ENCODE data around the gene UTS2B.

The UTS2B gene

GRCh38 chr3:191368755-191369615 lies 38.7 kb upstream of the UTS2B start:
- Histone ChIP-seq H3K27ac (no peak overlapping the region), H3K4me2 (no peak overlapping the region), H3K9me3 (replicated peaks in 1 of 11) (no peaks in the 10 kb centered on the region), H3K36me3 (peaks cover 19 to 83% (median 44%) of the 10 kb centered on the region in 11 experiments; a peak in 21 of 22 replicates), H3K9ac (no peak overlapping the region), H4K20me1 (0 out of 22 replicates have a peak, but pooled peaks cover 0 to 2% (median 0%) of the 10 kb centered on the region in 11 experiments), H3K4me1 (peaks cover 0 to 13% (median 2%) of the 10 kb centered on the region in 10 experiments; a peak in 7 of 20 replicates), H3K4me3 (no peak overlapping the region), H3K27me3 (no peaks in the 10 kb centered on the region)
- no peak for TF ChIP-seq Cebpa-rat (IDR thresholded peaks at IDR 0.05)

DNA sequence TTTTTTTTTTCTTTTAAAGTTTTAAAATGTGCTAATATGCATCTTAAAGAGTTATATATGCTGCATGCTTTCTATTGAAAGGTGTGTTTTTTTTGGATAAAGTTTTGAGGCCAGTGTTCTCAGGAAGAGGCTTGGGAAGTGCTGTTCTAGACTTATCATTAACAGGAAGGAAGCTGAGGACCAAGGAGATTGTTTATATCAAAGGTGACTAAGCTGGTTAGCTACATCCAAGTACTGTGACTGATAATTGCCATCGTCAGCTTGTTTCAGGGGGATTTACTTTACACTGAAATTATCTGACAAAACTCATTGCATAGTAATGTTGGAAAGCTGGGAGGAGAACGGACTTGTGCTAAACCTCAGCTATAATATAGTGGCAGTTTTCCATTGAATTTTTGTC lies 36.3 kb upstream of the UTS2B start:
- H3K36me3 ChIP-seq = peaks cover 38 to 91% (median 64%) of the 10 kb centered on the region in 11 experiments
- H4K20me1 ChIP-seq = 0 out of 22 replicates have a peak, but pooled peaks cover 0 to 3% (median 0%) of the 10 kb centered on the region in 11 experiments
- H3K4me3 ChIP-seq = no peak overlapping the region
- H3K27me3 ChIP-seq = no peaks in the 10 kb centered on the region
- H3K9ac ChIP-seq = no peak overlapping the region
- no peak for TF ChIP-seq Cebpa-rat (IDR thresholded peaks at IDR 0.05)
- no peak overlapping the region for H3K27ac ChIP-seq
- no peak overlapping the region for H3K4me2 ChIP-seq
- no peaks in the 10 kb centered on the region for H3K9me3 ChIP-seq (replicated peaks in 1 of 11)
- H3K4me1 ChIP-seq = peaks cover 0 to 6% (median 0%) of the 10 kb centered on the region in 10 experiments; a peak in 4 of 20 replicates

- H3K27me3 ChIP-seq = no peaks in the 10 kb centered on the region
- no peak overlapping the region for H3K27ac ChIP-seq
- no peak overlapping the region for H3K4me3 ChIP-seq
- peaks cover 42 to 97% (median 66%) of the 10 kb centered on the region in 11 experiments for H3K36me3 ChIP-seq
- H3K9me3 ChIP-seq (replicated peaks in 1 of 11) = no peaks in the 10 kb centered on the region
- H3K4me2 ChIP-seq = no peak overlapping the region
- peaks cover 0 to 3% (median 0%) of the 10 kb centered on the region in 11 experiments; a peak in 1 of 22 replicates for H4K20me1 ChIP-seq
- no peak for TF ChIP-seq Cebpa-rat (IDR thresholded peaks at IDR 0.05)
- H3K4me1 ChIP-seq = 0 out of 20 replicates have a peak, but pooled peaks cover 0 to 4% (median 0%) of the 10 kb centered on the region in 10 experiments
- no peak overlapping the region for H3K9ac ChIP-seq
Measured at GRCh38 chr3:191363221-191363620, 32.9 kb upstream of the UTS2B start.

DNA sequence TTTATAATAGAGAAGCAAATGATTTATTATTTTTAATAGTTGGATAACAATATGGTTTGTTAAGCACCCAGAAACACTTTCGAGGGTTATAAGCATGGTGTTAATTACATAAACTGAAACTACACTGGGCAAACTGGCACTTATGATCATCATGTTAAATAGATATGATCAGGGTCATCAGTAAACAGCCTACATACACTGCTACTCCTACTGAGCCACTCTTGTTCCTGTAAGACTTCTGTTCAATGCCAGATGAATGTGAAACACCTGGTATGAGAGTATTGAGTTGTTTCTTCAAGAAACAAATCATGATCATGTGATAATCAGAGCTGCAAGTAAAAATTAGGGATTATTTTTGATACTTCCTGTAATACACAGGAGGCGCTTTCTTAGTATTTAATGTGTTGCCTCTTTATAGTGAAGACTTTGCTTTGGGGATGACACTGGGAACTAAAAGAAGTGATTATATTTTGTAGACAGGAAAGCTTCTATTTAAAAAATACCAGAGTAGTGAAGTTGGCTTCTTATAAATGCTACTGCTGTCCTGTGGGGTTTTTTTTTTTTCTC lies 32.3 kb upstream of the UTS2B start:
- Histone ChIP-seq H3K27me3 (no peaks in the 10 kb centered on the region), H4K20me1 (peaks cover 0 to 3% (median 0%) of the 10 kb centered on the region in 11 experiments; a peak in 1 of 22 replicates), H3K4me2 (no peak overlapping the region), H3K4me1 (0 out of 20 replicates have a peak, but pooled peaks cover 0 to 4% (median 0%) of the 10 kb centered on the region in 10 experiments), H3K4me3 (no peak overlapping the region), H3K27ac (no peak overlapping the region), H3K9me3 (replicated peaks in 1 of 11) (no peaks in the 10 kb centered on the region), H3K9ac (no peak overlapping the region), H3K36me3 (peaks cover 47 to 97% (median 71%) of the 10 kb centered on the region in 11 experiments)
- TF ChIP-seq Cebpa-rat (IDR thresholded peaks at IDR 0.05) = no peak

GRCh38 chr3:191362037-191362436 lies 31.7 kb upstream of the UTS2B start:
- TF ChIP-seq Cebpa-rat (IDR thresholded peaks at IDR 0.05) = no peak
- Histone ChIP-seq H3K9ac (no peak overlapping the region), H3K4me3 (no peak overlapping the region), H3K36me3 (peaks cover 51 to 100% (median 72%) of the 10 kb centered on the region in 11 experiments), H3K27ac (no peak overlapping the region), H4K20me1 (peaks cover 0 to 7% (median 0%) of the 10 kb centered on the region in 11 experiments; a peak in 3 of 22 replicates), H3K9me3 (replicated peaks in 1 of 11) (no peaks in the 10 kb centered on the region), H3K4me1 (0 out of 20 replicates have a peak, but pooled peaks cover 0 to 4% (median 0%) of the 10 kb centered on the region in 10 experiments), H3K4me2 (no peak overlapping the region), H3K27me3 (no peaks in the 10 kb centered on the region)

DNA sequence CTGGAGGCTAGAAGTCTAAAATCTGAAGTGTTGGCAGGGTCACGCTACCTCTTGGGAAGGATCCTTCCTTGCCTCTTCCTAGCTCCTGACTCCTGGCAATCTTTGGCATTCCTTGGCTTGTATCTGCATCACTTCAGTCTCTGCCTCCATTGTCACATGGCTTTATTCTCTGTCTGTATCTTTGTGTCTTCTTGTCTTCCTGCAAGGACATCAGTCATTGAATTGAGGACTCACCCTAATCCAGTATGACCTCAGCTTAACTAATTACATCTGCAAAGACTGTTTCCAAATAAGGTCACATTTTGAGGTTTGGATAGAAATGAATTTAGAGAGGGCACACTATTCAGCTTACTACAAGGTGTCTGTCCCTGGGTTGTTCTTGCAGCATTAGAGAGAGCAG lies 31.1 kb upstream of the UTS2B start:
- Histone ChIP-seq H3K4me3 (no peak overlapping the region), H3K9ac (no peak overlapping the region), H3K9me3 (replicated peaks in 1 of 11) (no peaks in the 10 kb centered on the region), H3K27ac (no peak overlapping the region), H3K4me1 (peaks cover 0 to 3% (median 0%) of the 10 kb centered on the region in 10 experiments; a peak in 1 of 20 replicates), H4K20me1 (peaks cover 0 to 10% (median 0%) of the 10 kb centered on the region in 11 experiments; a peak in 3 of 22 replicates), H3K27me3 (no peaks in the 10 kb centered on the region), H3K4me2 (no peak overlapping the region), H3K36me3 (peaks cover 51 to 94% (median 74%) of the 10 kb centered on the region in 11 experiments)
- no peak for TF ChIP-seq Cebpa-rat (IDR thresholded peaks at IDR 0.05)

DNA sequence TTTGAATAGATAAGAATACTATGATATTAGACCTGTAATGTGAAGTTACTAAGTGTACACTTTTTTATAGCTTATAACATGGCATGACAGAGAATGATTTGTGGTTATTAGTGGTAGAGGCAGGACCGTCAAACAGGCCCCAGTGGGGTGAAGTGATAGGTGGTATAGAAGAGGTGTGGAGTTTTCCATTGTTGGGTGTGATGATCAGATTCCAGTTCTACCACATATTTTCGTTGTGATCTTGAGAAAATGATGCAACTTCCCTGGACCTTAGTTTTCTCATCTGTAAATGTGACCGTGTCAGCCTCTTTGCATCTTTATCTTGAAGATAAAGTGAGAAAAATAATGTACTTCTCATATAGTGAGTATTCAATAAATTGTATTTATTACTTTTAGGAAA lies 30.3 kb upstream of the UTS2B start:
- no peak overlapping the region for H3K4me3 ChIP-seq
- TF ChIP-seq Cebpa-rat (IDR thresholded peaks at IDR 0.05) = no peak
- peaks cover 51 to 86% (median 69%) of the 10 kb centered on the region in 11 experiments for H3K36me3 ChIP-seq
- H3K27ac ChIP-seq = no peak overlapping the region
- no peaks in the 10 kb centered on the region for H3K27me3 ChIP-seq
- H3K4me2 ChIP-seq = no peak overlapping the region
- no peak overlapping the region for H3K9ac ChIP-seq
- no peaks in the 10 kb centered on the region for H3K9me3 ChIP-seq (replicated peaks in 1 of 11)
- H4K20me1 ChIP-seq = peaks cover 0 to 19% (median 0%) of the 10 kb centered on the region in 11 experiments; a peak in 5 of 22 replicates
- peaks cover 0 to 10% (median 0%) of the 10 kb centered on the region in 10 experiments; a peak in 1 of 20 replicates for H3K4me1 ChIP-seq

DNA sequence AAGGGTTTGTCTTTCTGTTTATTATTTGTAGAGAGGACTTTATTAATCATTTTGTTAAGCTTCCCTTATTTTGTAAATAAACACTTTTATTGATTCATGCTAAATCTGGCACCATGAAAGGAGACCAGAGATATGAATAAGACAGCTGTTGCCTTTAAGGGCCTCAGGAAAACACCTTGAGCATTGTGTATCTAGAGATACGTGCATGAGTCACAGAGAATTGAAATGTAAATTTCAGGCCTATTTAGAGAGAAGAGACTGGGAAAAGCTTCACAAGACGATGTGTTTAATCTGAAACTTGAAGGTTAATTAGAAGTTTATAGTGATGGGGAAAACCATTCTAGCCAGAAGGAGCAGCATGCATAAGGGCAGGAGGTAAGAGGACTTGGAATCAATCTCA lies 28.6 kb upstream of the UTS2B start:
- Histone ChIP-seq H3K9me3 (replicated peaks in 1 of 11) (no peaks in the 10 kb centered on the region), H3K4me1 (peaks cover 0 to 10% (median 0%) of the 10 kb centered on the region in 10 experiments; a peak in 1 of 20 replicates), H3K9ac (no peak overlapping the region), H4K20me1 (peaks cover 0 to 34% (median 0%) of the 10 kb centered on the region in 11 experiments; a peak in 5 of 22 replicates), H3K27ac (no peak overlapping the region), H3K4me3 (no peak overlapping the region), H3K27me3 (no peaks in the 10 kb centered on the region), H3K36me3 (peaks cover 46 to 71% (median 58%) of the 10 kb centered on the region in 11 experiments), H3K4me2 (no peak overlapping the region)
- TF ChIP-seq Cebpa-rat (IDR thresholded peaks at IDR 0.05) = no peak

GRCh38 chr3:191357909-191358308 lies 27.6 kb upstream of the UTS2B start:
- no peaks in the 10 kb centered on the region for H3K9me3 ChIP-seq (replicated peaks in 1 of 11)
- H3K4me1 ChIP-seq = peaks cover 0 to 14% (median 0%) of the 10 kb centered on the region in 10 experiments; a peak in 2 of 20 replicates
- peaks cover 0 to 44% (median 0%) of the 10 kb centered on the region in 11 experiments; a peak in 7 of 22 replicates for H4K20me1 ChIP-seq
- TF ChIP-seq Cebpa-rat (IDR thresholded peaks at IDR 0.05) = no peak
- peaks cover 38 to 61% (median 49%) of the 10 kb centered on the region in 11 experiments for H3K36me3 ChIP-seq
- no peak overlapping the region for H3K4me2 ChIP-seq
- H3K9ac ChIP-seq = no peak overlapping the region
- H3K27ac ChIP-seq = no peak overlapping the region
- H3K27me3 ChIP-seq = no peaks in the 10 kb centered on the region
- no peak overlapping the region for H3K4me3 ChIP-seq
